ENCODE results near the gene TRPV5.

The TRPV5 gene

DNA sequence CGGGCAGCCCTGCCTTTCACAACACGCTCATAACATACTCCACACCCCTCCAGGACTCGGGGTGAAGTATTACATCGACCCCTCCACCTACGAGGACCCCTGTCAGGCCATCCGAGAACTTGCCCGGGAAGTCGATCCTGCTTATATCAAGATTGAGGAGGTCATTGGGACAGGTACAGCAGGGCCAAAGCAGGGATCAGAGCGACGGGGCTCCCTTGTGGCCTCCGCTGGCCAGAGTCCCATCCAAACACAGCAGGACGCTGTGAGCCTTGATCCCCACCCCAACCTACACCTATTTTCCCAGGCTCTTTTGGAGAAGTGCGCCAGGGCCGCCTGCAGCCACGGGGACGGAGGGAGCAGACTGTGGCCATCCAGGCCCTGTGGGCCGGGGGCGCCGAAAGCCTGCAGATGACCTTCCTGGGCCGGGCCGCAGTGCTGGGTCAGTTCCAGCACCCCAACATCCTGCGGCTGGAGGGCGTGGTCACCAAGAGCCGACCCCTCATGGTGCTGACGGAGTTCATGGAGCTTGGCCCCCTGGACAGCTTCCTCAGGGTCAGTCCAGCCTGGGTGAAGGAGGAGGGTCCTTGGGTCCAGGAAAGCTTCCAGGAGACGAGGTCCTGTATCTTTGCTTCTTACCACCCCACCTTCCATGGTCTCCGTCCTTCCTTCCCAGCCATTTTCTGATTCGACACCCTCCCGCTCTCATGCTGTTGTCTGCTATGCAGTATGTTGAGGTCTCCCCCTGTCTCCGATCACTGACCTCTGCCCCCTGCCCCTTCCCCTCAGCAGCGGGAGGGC lies 65.2 kb downstream of the TRPV5 start:
- DNase-seq = no peak

DNA sequence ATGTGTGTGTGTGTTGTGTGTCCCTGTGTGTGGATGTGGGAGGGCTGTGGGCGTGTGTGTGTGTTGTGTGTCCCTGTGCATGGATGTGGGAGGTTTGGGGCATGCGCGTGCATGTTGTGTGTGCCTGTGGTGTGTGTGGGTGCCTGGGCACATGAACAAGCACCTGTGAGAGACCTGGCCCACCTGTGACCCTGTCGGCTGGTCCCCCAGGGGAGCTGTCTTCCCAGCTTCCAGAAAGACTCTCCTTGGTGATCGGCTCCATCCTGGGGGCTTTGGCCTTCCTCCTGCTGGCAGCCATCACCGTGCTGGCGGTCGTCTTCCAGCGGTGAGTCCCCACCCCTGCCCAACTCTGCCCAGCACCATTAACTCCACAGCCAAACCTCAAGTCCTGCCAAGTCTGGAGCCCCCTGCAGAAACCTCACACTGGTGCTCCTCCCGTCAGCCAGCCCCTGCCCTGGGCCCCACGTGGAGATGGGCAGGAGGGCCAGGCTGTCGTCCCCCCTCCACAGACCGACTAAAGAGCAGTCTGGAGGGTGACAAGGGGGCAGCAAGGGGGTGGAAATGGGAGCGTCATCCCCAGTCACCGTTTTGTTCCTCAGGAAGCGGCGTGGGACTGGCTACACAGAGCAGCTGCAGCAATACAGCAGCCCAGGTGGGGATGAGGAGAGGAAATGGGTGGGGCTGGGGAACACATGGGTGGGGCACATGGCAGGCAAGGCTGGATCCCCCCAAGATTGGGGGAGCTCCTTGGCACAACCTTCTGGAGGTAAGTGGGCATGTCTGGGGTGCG lies 66.0 kb downstream of the TRPV5 start:
- no peak for DNase-seq

DNA sequence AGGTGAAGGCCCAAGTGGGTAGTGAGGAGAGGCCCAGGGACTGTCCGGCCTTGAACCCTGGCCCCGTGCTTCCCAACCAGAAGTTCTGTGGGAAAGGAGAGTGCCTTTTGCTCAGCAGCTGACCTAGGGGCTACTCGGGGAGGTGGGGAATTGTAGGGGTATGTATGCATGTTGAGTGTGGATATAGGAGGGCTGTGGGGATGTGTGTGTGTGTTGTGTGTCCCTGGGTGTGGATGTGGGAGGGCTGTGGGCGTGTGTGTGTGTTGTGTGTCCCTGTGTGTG lies 66.5 kb downstream of the TRPV5 start:
- no peak for DNase-seq

DNA sequence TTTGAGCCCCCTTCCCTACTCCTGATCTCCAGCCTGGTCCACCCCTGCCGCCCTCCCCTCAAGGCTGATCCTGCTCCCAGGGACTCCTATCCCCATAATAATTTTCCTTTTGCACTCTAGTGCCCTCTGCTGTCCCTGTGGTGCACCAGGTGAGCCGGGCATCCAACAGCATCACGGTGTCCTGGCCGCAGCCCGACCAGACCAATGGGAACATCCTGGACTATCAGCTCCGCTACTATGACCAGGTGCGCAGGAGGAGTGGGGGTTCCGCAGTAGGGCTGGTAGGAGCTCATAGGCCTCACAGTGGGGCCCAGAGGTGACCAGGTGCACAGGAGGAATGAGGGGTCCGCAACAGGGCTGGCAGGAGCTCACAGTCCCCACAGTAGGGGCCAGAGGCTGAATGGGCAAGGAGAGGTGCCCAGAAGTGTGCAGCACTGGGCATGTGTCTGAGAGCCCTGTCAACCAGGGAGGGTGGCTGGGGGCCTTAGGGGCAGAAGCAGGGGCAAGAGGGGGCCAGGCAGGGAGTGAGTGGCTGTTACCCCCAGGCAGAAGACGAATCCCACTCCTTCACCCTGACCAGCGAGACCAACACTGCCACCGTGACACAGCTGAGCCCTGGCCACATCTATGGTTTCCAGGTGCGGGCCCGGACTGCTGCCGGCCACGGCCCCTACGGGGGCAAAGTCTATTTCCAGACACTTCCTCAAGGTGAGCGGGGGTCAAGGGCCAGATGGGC lies 67.0 kb downstream of the TRPV5 start:
- DNase-seq = peak; percentile 56

DNA sequence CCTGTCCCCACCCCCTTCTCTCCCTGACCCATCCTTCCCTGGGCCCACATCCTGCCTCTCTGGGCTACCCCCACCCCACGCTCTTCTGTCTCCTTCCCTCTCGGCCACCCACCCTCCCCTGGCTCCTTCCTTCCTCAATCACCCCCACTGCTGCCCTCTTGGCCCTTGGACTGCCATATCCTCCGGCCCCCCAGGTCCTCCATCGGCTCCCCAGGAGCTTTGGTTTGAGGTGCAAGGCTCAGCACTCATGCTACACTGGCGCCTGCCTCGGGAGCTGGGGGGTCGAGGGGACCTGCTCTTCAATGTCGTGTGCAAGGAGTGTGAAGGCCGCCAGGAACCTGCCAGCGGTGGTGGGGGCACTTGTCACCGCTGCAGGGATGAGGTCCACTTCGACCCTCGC lies 67.8 kb downstream of the TRPV5 start:
- DNase-seq = no peak

DNA sequence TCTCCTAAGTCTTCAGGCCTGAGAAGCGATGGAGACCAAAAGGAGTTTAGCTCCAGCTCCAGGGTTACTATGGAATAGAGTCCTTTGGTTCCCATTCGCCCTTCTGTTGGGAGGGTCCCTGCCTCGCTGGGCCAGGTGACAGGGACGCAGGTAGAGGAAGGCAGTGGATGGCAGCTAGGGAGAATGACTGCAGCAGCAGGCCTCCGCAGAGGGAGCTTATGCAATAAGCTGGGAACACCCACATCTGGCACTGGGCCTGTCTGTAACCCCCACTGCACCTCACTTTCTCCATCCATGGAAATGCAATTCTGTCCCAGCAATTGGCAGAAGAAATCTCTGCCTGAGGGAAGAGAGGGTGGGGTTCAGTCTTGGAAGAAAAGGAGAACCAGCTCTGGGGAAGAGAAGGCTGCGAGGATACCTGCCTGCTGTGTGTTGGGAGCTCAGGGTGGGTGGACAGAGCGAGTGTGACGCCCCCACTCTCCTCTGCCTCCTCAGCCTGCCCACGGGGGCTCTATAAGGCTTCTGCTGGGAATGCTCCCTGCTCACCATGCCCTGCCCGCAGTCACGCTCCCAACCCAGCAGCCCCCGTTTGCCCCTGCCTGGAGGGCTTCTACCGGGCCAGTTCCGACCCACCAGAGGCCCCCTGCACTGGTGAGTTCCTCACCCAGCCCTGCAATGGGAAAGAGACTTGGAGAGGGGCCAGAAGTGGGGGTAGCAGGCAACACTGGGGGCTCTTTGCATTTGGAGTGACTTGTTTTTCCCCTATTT lies 68.4 kb downstream of the TRPV5 start:
- DNase-seq = no peak

DNA sequence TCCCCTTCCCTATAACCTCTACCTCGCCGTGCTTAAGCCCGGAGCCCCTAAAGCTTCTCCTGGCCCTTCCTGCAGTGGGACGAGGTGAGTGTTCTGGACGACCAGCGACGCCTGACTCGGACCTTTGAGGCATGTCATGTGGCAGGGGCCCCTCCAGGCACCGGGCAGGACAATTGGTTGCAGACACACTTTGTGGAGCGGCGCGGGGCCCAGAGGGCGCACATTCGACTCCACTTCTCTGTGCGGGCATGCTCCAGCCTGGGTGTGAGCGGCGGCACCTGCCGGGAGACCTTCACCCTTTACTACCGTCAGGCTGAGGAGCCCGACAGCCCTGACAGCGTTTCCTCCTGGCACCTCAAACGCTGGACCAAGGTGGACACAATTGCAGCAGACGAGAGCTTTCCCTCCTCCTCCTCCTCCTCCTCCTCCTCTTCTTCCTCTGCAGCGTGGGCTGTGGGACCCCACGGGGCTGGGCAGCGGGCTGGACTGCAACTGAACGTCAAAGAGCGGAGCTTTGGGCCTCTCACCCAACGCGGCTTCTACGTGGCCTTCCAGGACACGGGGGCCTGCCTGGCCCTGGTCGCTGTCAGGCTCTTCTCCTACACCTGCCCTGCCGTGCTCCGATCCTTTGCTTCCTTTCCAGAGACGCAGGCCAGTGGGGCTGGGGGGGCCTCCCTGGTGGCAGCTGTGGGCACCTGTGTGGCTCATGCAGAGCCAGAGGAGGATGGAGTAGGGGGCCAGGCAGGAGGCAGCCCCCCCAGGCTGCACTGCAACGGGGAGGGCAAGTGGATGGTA lies 69.5 kb downstream of the TRPV5 start:
- no peak for DNase-seq

DNA sequence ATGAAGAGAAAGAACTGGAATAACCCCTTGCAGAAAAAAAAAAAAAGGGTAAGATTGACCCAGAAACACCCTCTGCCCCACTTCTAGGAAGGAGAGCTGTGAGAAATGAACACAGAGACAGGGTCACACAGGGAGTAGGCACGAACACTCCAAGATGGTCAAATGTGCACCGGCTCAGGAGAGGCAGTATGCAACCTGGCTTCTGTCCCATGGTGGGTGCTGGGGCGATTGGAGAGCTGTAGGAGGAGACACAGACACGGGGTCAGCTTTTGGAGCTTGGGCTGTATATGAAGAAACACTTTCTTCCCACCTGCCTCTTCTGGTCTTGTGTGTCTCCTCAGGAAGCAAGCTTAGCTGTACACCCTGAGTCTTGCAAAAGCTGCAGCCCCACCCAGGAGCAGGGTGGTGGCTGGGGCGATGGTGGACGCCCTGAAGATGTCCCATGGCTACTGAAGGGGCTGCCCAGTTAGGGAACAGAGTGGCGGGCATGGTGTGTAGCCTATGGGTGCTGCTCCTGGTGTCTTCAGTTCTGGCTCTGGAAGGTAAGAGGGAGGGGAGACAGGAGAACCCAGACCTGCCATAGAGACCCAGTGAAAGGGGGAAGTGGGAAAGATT lies 70.7 kb downstream of the TRPV5 start:
- no peak for DNase-seq

DNA sequence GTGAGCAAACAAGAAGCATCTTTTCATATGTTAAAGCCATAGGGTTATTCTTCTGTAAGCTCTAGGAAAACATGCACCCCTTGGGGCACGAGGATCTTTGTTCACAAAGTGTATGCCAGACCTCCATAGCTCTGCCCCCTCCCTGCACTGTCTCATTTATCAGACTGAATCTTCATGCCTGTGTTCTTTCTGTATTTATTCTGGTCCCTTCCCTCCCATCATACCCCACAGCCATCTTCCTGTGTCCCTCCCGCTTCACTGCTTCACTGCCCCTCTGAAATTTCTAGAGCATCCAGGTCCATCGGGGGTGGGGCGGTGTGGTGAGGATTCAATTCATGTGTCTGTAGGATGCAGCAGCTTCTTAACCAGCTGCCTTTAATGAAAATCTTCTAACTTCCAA lies 71.2 kb downstream of the TRPV5 start:
- DNase-seq = no peak

DNA sequence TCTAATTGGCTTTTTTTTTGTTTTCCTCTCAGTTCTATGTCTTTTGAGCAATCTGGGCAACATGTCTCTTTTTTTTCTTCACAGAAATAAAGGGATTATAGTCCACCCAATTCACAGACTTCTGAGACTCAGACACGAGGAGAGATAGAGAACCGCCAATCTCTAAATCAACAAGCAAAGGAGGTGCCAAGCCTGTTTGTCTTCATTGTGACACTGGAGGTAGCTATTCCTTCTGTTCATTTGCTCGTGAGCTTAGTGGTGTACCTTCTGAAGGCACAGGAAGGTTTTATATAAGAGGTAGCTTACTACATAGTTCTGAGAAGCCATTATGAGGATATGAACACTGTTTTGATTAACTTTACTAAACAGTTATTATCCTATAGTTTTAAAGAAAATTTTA lies 72.6 kb downstream of the TRPV5 start:
- DNase-seq = no peak

DNA sequence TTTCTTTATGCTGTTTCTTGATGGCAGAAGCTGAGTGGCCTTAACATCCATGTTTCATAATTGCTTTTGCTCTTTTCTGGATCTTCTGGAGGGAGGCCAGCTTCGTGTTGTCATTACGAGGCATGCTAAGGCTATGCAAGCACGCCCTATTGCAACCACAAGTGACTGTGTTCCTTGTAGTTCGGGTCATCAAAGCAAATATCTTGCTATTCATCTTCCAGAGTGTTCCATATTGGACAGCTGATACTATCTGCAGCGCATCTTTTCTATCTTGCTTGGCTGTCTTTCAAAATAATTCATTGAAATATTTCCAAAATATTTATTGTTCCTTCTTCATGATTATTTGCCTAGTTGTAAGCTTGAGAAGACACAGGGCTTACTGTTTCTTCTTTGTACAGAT lies 73.7 kb downstream of the TRPV5 start:
- no peak for DNase-seq

DNA sequence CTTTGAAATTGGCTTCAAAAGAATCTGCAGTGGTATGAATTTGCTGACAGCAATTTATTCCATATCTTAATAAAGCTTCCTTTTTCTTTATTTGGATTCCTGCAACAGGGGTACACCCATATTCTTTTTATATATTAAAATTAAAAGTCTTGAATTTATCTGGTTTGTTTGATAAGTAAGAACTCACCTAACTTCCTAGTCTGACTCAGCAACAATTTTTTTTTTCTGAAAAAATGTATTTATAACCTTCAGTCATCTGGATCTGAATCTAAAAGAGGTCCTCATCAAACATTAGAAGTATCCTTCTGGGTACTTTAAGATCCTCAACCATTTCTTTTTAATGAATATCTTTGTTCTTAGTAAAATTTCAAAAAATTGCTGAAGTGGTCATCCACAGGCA lies 74.1 kb downstream of the TRPV5 start:
- no peak for DNase-seq
